Esophagus squamous epithelium (tissue), 4 donors: Measurements from ENCODE around the gene DPY19L2.
"Not testable (repeated sequence)": the region's sequence is repeated elsewhere in the genome, so short reads cannot be mapped to it uniquely, and the experiment has no call there.

Experiments used
- CTCF ChIP-seq, 6 experiments: fragments of 450-650 bp in 4 of 6; fragments of 200-600 bp in 2 of 6; sonication (generic) in 2 of 6; IDR thresholded peaks; one replicate each; pipeline ENCODE4 v1.5.1; 2016 to 2019; ENCODE audit warnings: antibody characterized with exemption in 6 of 6, mild to moderate bottlenecking in 4 of 6, moderate library complexity in 4 of 6
- POLR2A ChIP-seq, 4 donors: fragments of 450-650 bp; IDR thresholded peaks; one replicate each; pipeline ENCODE4 v1.6.1; 2017; ENCODE audit warnings: antibody characterized with exemption in 4 of 4, mild to moderate bottlenecking in 4 of 4, moderate library complexity in 3 of 4

GRCh38 chr12:63711339-63711738 lies 43.0 kb upstream of the DPY19L2 start:
- not testable (repeated sequence) for TF ChIP-seq POLR2A, CTCF (IDR thresholded peaks at IDR 0.05)
